NCI-H446 (cell line): ENCODE results near the gene TRAFD1.
"Not testable (repeated sequence)": the region's sequence is repeated elsewhere in the genome, so short reads cannot be mapped to it uniquely, and the experiment has no call there.

Experiments used
- DNase-seq, 2 experiments: peaks; one replicate each; lab custom pipeline; 2025; lab: John Stamatoyannopoulos, UW

The TRAFD1 gene

GRCh38 chr12:112125250-112125999 is at the start of gene TRAFD1:
TSS of gene TRAFD1 (plus strand) at chr12:112125560. CDS start at chr12:112130523, 4,963 bp downstream.
- DNase-seq = peak; percentile 90 to 96

DNA sequence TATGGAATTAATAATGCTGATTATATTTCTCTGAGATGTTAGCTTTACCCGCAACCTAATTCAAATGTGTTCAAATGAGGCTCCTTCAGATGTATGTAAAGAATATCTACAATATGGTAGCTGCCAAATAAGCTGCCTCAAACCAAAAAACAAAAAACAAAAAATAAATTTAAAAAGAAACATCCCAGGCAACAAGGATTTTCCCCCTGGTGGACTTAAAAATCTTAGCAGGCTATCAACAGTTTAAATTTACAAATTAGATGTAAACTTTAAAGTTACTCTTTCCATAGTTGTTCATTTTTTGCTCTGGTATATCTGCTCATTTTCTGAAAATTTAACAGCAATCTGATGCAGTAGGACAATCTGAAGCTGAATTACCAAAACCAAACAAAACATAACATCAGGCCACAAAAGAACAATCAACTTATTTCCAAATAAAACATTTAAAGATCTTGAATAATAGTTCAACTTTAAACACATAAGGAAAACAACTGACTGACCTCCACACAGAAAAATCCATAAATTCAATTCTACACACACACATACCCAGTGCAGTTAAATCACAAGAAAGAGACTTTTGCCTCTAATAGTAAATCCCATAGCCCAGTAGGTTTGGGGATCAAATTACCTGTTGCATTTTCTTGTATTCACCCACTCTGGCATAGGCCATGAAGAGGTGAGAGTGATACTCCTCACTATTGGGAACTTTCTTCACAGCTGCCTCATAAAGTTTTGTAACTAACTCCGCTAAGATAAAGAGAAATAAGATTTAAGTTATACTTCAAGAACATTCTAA is 38.1 kb upstream of the TRAFD1 start:
- DNase-seq = no peak

- DNase-seq = no peak
Measured at GRCh38 chr12:112087851-112088250, 37.5 kb upstream of the TRAFD1 start.

GRCh38 chr12:112091563-112091962 is 33.8 kb upstream of the TRAFD1 start:
- no peak for DNase-seq

DNA sequence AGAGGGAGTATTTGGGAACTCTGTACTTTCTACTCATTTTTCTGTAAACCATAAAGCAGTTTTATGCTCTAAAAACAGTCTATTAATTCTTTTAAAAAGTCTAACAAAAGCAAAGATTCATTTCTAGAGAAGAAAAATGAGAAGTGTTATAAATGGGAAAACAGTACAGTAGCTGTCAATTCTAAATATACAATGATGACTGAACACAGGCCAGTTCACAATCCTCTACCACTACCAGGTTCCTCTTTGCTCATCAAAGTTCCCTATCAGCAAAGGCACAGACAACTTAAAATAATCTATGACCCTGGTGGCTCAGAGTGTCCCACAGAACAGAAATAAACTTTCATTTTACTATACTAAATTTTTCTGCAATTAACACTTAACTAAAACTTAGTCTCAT is 29.3 kb upstream of the TRAFD1 start:
- DNase-seq = no peak

DNA sequence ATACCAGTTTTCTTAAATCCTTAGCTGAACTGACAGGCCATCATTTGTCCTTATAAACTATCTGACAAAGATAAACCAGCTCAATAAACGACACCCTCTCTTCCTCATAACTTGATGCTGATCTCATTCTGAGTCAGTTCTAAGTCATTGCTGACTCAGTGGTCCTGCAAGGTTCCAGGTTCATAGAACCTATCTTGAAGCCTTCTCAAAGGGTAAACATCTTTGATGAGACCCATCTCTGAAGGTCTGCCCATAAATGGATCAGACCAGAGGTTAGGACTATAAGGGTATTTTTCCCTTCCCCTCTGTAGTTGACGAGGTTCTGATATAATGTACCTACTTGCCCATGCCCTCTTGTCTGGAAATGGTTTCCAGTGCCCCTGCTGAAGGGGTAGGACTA is 28.7 kb upstream of the TRAFD1 start:
- DNase-seq = no peak

- no peak for DNase-seq
Measured at GRCh38 chr12:112097641-112098040, 27.7 kb upstream of the TRAFD1 start.

DNA sequence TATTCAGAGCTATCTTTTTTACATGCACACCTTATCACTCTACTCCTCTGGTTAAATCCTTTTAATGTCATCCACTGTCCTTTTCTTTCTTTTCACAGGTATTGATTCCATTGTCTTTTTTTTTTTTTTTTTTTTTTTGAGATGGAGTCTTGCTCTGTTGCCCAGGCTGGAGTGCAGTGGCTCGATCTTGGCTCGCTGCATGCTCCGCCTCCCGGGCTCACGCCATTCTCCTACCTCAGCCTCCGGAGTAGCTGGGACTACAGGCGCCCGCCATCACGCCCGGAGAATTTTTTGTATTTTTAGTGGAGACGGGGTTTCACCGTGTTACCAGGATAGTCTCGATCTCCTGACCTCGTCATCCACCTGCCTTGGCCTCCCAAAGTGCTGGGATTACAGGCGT is 24.9 kb upstream of the TRAFD1 start:
- DNase-seq = not testable (repeated sequence)

GRCh38 chr12:112102127-112102526 is 23.2 kb upstream of the TRAFD1 start:
- no peak for DNase-seq

GRCh38 chr12:112102746-112103145 is 22.6 kb upstream of the TRAFD1 start:
- not testable (repeated sequence) for DNase-seq

DNA sequence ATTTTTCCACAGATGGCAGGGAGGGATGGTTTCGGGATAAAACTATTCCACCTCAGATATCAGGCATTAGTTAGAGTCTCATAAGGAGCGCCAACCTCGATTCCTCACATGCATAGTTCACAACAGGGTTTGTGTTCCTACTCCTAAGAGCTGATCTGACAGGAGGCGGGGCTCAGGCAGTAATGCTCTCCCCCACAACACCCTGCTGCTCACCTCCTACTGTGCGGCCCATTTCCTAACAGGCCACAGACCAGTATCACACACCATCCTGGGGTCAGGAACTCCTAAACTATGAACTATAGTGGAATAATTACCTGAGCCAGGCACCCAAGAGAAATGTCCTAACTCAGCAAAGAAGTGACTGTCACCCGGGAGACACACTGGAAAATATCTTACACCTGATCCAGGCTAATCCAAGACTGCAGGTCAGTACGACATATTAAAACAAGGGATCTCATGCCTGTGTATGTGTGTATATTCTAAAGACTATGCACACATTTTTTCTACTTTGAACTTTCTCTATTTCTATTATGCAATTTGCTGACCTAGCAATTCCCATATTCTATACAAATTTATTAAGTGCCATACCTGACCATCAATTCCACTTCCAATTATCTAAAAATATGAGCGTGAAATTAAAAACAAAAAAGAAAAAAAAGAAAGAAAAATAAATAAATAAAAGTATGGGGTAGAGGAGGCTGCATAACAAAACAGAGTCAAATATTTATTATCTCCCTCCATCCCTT is 21.4 kb upstream of the TRAFD1 start:
- no peak for DNase-seq

DNA sequence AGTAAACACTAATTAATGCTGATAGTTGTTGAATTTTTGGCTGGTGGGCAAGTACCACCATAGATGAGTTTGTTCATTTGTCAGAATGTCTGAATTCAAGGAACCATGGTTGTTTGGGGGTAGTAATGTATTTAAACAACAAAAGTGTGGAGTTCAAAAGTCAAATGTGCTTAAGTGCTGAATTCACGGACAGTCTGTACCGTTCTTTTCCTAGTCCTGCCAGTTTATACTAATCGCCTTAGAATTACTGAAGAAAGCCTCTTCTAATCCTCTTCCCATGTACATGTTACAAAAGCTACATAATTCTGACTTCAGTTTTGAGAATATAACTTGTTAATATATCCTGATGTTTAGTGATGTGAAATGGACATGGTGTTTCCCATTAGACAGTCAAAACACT is 19.5 kb upstream of the TRAFD1 start:
- no peak for DNase-seq

DNA sequence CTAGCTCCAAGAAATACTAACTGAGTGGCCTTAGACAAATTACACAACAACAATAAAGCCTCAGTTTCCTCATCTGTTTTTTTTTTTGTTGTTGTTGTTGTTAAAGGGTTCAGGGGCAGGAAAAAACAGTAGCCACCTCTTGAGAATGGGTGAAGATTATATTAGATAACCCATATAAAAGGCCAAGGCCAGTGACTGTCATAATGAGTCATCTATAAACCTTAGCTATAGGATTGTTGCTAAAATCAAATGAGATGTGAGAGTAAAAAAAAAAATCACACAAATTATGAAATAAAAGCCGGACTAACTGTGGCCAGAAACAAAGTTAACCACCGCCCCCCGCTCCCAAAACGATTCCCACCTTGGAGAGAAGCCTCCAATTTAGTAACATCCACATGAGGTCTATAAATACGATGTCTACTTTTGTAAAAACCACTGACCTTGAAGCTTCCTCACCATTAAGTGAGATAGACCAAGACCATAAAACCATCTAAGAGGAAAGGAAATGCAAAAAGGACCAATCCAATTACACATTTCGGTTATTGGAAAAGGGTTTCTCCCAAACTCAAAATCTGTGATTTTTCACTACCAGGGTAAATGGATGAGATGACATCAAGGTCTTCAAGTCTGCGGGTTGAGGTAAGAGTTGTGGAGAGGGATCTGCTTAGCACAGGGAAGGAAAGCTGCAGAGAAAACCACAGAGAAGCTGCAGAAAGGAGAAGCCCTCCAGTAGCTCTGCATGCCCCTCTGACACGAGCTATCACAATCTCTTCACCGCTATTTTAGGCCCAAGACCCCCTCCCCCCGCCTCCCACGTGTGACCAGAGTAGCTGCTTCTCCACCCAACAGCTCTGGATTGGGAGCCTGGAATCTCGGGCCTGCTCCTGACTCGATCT is 17.8 kb upstream of the TRAFD1 start:
- peak in 1 of 2 experiments; percentile 16 for DNase-seq

GRCh38 chr12:112108202-112109079 is 16.9 kb upstream of the TRAFD1 start, which contains the start of gene NAA25:
TSS of gene NAA25 (minus strand) at chr12:112108783. CDS start at chr12:112108773, 10 bp downstream.
- DNase-seq = peak; percentile 80 to 87

- not testable (repeated sequence) for DNase-seq
Measured at GRCh38 chr12:112110787-112111662, 14.3 kb upstream of the TRAFD1 start.

GRCh38 chr12:112111931-112112330 is 13.4 kb upstream of the TRAFD1 start:
- DNase-seq = no peak

DNA sequence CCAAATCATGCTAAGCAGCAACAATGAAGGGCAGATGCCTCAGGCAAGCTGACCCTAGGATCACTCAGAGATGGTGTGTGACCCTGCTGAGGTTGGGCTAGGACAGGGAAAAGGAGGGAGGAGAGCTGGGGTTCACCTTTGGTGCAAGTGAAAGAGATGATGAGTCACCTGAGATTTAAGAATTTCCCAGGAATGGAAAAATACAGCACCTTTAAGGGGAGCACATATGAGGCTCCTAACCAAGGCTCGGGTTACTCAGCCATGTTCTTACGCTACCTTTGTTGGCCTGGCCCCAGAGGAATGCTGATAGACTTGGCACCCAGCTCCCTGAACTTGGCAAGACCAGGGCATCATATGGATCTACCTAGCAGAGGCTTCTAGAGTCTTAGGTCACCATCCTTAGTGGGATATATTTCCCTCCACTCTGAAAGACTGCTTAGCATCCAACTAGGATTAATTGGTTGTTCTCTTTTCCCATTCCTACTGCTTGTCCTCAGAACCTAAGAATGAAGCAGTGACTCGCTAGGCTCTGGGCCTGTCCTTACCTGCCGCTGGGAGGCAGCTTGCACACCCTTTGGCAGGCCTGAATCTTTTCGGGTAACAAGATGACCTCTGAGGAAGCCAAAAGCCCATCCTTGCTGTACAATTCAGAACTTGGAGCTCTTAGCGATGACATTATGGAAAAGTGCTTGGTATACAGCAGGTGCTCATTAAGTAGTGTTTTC is 12.8 kb upstream of the TRAFD1 start:
- peak in 1 of 2 experiments; percentile 4 for DNase-seq

DNA sequence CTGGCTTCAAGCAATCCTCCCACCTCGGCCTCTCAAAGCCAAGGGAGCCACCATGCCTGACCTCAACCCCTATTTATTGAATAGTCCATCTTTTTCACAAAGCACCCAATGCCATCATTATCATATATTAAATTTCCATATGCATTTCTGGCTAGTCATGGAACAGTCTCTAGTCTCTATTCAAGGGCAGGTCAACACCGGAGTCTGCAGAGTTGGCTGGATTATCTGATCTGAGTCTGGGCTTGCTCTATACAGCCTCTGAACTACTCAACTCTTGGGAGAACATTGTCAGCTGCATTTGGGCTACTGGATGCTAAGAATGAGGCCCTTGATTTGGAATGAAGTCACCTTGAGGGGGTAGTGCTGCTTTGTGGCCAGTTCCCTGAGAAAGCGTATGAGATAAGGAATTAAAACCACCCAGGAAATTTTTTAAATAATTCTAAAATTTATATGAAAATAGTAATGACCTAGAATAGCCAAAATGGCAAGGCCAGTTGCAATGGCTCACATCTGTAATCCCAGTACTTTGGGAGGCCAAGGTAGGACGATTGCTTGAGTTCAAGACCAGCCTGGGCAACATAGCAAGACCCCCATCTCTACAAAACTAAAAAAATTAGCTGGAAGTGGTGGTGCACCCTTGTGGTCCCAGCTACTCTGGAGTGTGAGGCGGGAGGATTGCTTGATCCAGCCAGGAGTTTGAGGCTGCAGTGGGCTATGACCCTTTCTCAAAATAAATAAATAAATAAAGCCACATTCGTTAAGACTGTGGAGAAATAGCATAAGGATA is 9.9 kb upstream of the TRAFD1 start:
- DNase-seq = no peak
